ENCODE results near the gene FGD5.

GRCh38 chr3:14946236-14946635 lies 127.5 kb downstream of the FGD5 start:
- TF ChIP-seq, protein P1, sequence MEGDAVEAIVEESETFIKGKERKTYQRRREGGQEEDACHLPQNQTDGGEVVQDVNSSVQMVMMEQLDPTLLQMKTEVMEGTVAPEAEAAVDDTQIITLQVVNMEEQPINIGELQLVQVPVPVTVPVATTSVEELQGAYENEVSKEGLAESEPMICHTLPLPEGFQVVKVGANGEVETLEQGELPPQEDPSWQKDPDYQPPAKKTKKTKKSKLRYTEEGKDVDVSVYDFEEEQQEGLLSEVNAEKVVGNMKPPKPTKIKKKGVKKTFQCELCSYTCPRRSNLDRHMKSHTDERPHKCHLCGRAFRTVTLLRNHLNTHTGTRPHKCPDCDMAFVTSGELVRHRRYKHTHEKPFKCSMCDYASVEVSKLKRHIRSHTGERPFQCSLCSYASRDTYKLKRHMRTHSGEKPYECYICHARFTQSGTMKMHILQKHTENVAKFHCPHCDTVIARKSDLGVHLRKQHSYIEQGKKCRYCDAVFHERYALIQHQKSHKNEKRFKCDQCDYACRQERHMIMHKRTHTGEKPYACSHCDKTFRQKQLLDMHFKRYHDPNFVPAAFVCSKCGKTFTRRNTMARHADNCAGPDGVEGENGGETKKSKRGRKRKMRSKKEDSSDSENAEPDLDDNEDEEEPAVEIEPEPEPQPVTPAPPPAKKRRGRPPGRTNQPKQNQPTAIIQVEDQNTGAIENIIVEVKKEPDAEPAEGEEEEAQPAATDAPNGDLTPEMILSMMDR (IDR thresholded peaks at IDR 0.05; ENCODE audit: low read depth, low read length) = no peak
- no peak for TF ChIP-seq POLR2A (IDR thresholded peaks at IDR 0.05; ENCODE audit: extremely low read depth, insufficient read length)
- TF ChIP-seq MYC (IDR thresholded peaks at IDR 0.05; ENCODE audit: low read depth, low read length) = no peak
- TF ChIP-seq, protein P2, sequence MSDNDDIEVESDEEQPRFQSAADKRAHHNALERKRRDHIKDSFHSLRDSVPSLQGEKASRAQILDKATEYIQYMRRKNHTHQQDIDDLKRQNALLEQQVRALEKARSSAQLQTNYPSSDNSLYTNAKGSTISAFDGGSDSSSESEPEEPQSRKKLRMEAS (IDR thresholded peaks at IDR 0.05; ENCODE audit: low read depth, low read length) = no peak
